ELF-1 (cell line): ENCODE results near the gene CEP76.
"Not testable (repeated sequence)": the region's sequence is repeated elsewhere in the genome, so short reads cannot be mapped to it uniquely, and the experiment has no call there.

Experiments
- DNase-seq: peaks from one replicate; pipeline ENCODE4 v3.0.0-alpha.2; 2016; ENCODE audit warnings: low read depth, low spot score

Gene CEP76

DNA sequence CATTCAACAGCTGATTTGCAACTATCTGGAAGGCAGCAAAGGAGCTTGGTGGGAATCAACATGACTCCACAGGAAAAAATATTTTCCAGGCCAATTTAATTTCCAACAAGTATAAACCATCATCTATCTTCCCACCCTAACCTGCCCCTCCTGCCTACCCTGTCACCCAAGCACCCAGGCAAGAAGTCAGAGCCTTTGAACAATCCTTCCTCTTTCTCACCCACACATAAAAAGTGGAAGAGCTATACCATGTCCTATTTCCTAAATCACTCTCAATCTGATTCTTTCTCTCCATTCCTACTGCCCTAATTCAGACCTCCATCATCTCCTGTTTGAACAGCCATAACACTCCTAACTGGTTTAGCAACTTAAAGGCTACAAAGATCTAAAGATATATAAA is 57.3 kb downstream of the CEP76 start:
- no peak for DNase-seq

GRCh38 chr18:12643756-12644155 is 58.8 kb downstream of the CEP76 start:
- DNase-seq = not testable (repeated sequence)

- DNase-seq = no peak
Measured at GRCh38 chr18:12640881-12641200, 61.7 kb downstream of the CEP76 start.

DNA sequence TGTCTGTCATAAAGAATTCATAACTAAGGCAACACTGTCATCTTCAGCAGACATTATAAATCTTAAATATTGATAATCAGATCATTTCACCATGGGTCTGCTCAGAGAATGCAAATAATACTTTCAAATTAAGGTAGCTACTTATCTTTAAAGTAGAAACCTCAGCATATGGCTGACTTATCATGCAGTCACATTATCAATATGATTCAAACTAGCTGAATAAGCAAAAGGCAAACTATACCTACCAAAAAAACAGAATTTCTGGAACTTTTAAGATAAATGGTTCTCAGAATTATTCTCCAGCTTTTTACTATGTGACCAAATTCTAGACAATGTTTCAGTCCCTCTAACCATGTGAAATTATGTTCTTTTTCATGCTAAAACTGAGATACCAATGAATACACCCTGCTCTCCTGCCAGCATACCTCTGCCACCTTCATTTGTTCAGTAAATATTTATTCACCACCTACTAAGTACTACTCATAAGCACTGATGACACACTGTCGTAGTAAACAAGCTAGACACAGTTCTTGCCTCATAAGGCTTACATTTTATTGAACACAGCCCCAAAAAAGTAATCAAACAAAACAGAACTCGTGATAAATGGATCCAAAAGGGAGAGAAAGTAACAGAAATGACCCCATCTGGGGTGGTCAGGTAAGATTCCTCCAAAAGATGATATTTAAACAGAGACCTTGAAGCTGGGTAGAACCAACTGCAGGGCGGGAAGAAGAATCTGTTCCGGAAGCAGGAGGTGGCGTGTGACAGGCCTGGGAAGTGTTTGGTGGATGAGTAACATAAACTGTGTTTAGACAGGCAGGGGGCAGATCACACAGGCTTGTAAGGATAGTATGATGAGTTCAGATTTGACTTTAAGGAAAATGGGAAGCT is 62.3 kb downstream of the CEP76 start:
- DNase-seq = peak; percentile 26

DNA sequence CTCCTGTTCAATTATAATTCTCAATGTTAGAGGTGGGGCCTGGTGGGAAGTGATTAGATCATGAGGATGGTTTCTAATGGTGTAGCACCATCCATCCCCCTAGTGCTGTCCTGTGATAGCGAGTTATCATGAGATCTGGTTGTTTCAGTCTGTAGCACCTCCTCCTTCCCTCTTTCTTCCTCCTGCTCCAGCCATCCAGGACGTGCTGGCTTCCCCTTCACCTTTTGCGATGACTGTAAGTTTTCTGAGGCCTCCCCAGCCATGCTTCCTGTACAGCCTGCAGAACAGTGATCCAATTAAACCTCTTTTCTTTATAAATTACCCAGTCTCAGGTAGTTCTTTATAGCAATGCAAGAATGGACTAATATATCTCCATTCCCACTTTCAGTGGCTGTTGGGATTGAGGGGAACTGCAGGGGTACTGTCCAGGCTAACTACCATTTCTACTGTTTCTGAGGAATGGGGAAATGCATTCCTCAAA is 63.8 kb downstream of the CEP76 start:
- DNase-seq = no peak

GRCh38 chr18:12637901-12638643 is 64.5 kb downstream of the CEP76 start:
- no peak for DNase-seq

GRCh38 chr18:12637393-12637792 is 65.1 kb downstream of the CEP76 start:
- no peak for DNase-seq

GRCh38 chr18:12631831-12632477 is 70.6 kb downstream of the CEP76 start:
- DNase-seq = no peak

DNA sequence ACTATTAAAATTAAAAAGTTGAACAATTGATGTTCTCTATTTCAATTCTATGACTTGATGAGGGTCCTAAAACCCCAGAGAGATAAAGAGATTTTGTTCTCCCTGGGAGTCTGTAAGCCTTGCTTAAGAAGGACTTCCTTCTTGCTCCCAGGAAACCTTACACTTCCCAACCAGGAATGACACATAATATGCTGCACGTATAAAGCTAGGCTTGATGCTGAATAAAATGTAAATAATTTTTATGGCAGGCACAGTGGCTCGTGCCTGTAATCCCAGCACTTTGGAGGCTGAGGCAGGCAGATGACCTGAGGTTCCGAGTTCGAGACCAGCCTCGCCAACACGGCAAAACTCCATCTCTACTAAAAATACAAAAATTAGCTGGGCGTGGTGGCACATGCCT is 72.4 kb downstream of the CEP76 start:
- no peak for DNase-seq

- no peak for DNase-seq
Measured at GRCh38 chr18:12628706-12629702, 73.5 kb downstream of the CEP76 start.

DNA sequence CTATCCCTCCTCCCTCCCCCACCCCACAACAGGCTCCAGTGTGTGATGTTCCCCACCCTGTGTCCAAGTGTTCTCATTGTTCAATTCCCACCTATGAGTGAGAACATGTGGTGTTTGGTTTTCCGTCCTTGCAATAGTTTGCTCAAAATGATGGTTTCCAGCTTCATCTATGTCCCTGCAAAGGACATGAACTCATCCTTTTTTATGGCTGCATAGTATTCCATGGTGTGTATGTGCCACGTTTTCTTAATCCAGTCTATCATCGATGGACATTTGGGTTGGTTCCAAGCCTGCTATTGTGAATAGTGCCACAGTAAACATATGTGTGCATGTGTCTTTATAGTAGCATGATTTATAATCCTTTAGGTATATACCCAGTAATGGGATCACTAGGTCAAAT is 75.3 kb downstream of the CEP76 start:
- DNase-seq = not testable (repeated sequence)

GRCh38 chr18:12625241-12625640 is 77.3 kb downstream of the CEP76 start:
- DNase-seq = no peak
